H1 (cell line): Measurements from ENCODE around the gene RNPS1. TPM values are rescaled to one million over a fixed set of nuclear protein-coding genes. Genes with fewer than 3 reads are reported as not detected.

Source experiments
- CTCF ChIA-PET: fragments of 300-600 bp; sonication (Branson Sonifier 250); formaldehyde crosslinking; loops from one replicate; lab custom pipeline; 2021; ENCODE audit not compliant: partially characterized antibody; lab: Charles Lee
- POLR2A ChIA-PET: fragments of 300-600 bp; sonication (Branson Sonifier 250); formaldehyde crosslinking; loops from one replicate; lab custom pipeline; 2021; ENCODE audit warnings: inconsistent platforms; ENCODE audit not compliant: partially characterized antibody; lab: Charles Lee
- DNase-seq, 2 experiments: peaks; one replicate each; pipeline versions ENCODE4 v3.0.0 to v3.0.0-alpha.2; 2010 to 2022; ENCODE audit warnings: low spot score in 2 of 2, low read depth in 1 of 2, mixed read lengths in 1 of 2
- FAIRE-seq: peaks from 2 replicates; lab custom pipeline; 2011; peaks lifted over from hg19 to GRCh38; lab: Jason Lieb, UNC
- H2AFZ ChIP-seq: 2 replicates; pipeline ENCODE4 v1.8.1; 2012; ENCODE audit warnings: low read length, inconsistent platforms
- H2AK5ac ChIP-seq: 2 replicates; pipeline ENCODE4 v1.6.1; 2013; ENCODE audit warnings: low read depth, low read length
- H2BK120ac ChIP-seq: replicated peaks from 2 replicates; pipeline ENCODE3; 2013; ENCODE audit warnings: low read depth, low read length, inconsistent platforms
- H2BK12ac ChIP-seq: 2 replicates; pipeline ENCODE4 v1.6.1; 2013; ENCODE audit warnings: low read depth, low read length
- H2BK15ac ChIP-seq: 2 replicates; pipeline ENCODE4 v1.6.1; 2013; ENCODE audit warnings: low read length
- H2BK20ac ChIP-seq: 2 replicates; pipeline ENCODE4 v1.6.1; 2013; ENCODE audit warnings: low read length
- H2BK5ac ChIP-seq: 2 replicates; pipeline ENCODE4 v1.6.1; 2013; ENCODE audit warnings: low read depth, low read length
- H3K14ac ChIP-seq: 2 replicates; pipeline ENCODE4 v1.6.1; 2013; ENCODE audit warnings: inconsistent platforms; ENCODE audit not compliant: insufficient read length
- H3K18ac ChIP-seq: 2 replicates; pipeline ENCODE4 v1.6.1; 2013; ENCODE audit warnings: low read length; ENCODE audit errors: extremely low read depth
- H3K23ac ChIP-seq: 2 replicates; pipeline ENCODE4 v1.6.1; 2013; ENCODE audit warnings: inconsistent platforms; ENCODE audit not compliant: insufficient read length
- H3K23me2 ChIP-seq: 2 replicates; pipeline ENCODE4 v1.6.1; 2013; ENCODE audit warnings: low read depth, low read length
- H3K27ac ChIP-seq: 2 replicates; pipeline ENCODE4 v1.6.1; 2011; ENCODE audit warnings: low read depth, low read length, inconsistent platforms
- H3K27me3 ChIP-seq, 4 experiments: replicated peaks in 1 of 4; 1 replicate in 1 of 4; 2 replicates in 3 of 4; pipeline versions ENCODE4 v1.6.1 to v1.8.1; 2011 to 2013; ENCODE audit warnings: low read length in 3 of 4, mild to moderate bottlenecking in 3 of 4, inconsistent platforms in 2 of 4, mixed read lengths in 2 of 4, moderate library complexity in 1 of 4; ENCODE audit not compliant: control insufficient read depth in 3 of 4, insufficient read depth in 3 of 4; ENCODE audit errors: extremely low read depth in 1 of 4
- H3K36me3 ChIP-seq, 4 experiments: 2 replicates each; pipeline versions ENCODE4 v1.6.1 to v1.8.1; 2011 to 2013; ENCODE audit warnings: mild to moderate bottlenecking in 4 of 4, low read length in 3 of 4, moderate library complexity in 2 of 4, control low read depth in 1 of 4, inconsistent platforms in 1 of 4; ENCODE audit not compliant: insufficient read depth in 4 of 4, control insufficient read depth in 2 of 4
- H3K4ac ChIP-seq: replicated peaks from 2 replicates; pipeline ENCODE3; 2013; ENCODE audit warnings: low read length, low read depth, mixed read lengths, inconsistent platforms; ENCODE audit not compliant: insufficient read length
- H3K4me1 ChIP-seq, 4 experiments: replicated peaks in 1 of 4; 1 replicate in 1 of 4; 2 replicates in 3 of 4; pipeline versions ENCODE4 v1.6.1 to v1.8.1; 2011 to 2013; ENCODE audit warnings: low read length in 3 of 4, inconsistent platforms in 2 of 4, mixed read lengths in 1 of 4; ENCODE audit not compliant: insufficient read depth in 4 of 4, control insufficient read depth in 3 of 4
- H3K4me2 ChIP-seq, 2 experiments: 2 replicates each; pipeline versions ENCODE4 v1.6.1 to v1.8.1; 2011 to 2013; ENCODE audit warnings: low read depth in 2 of 2, low read length in 2 of 2, control low read depth in 1 of 2, inconsistent platforms in 1 of 2, mild to moderate bottlenecking in 1 of 2; ENCODE audit not compliant: insufficient read depth in 1 of 2
- H3K4me3 ChIP-seq, 4 experiments: fragments of 200-600, 300-600 bp in 1 of 4; sonication (generic), shearing (Covaris generic), sonication (Bioruptor Twin) in 1 of 4; 2 replicates each; pipeline versions ENCODE4 v1.5.1 to v1.8.1; 2011 to 2016; ENCODE audit warnings: low read length in 4 of 4, low read depth in 3 of 4, control low read depth in 2 of 4, inconsistent platforms in 2 of 4, mild to moderate bottlenecking in 2 of 4, mixed read lengths in 1 of 4, moderate library complexity in 1 of 4; ENCODE audit not compliant: insufficient read depth in 2 of 4; ENCODE audit errors: extremely low read depth in 1 of 4
- H3K56ac ChIP-seq: replicated peaks from 2 replicates; pipeline ENCODE3; 2013; ENCODE audit warnings: low read depth, mild to moderate bottlenecking, mixed read lengths, low read length, inconsistent platforms; ENCODE audit not compliant: insufficient read length
- H3K79me1 ChIP-seq: 2 replicates; pipeline ENCODE4 v1.6.1; 2013; ENCODE audit warnings: low read depth, low read length, control low read depth
- H3K79me2 ChIP-seq, 2 experiments: 2 replicates each; pipeline versions ENCODE4 v1.6.1 to v1.8.1; 2012 to 2013; ENCODE audit warnings: low read length in 2 of 2, mild to moderate bottlenecking in 2 of 2, inconsistent platforms in 1 of 2; ENCODE audit not compliant: insufficient read depth in 2 of 2, control insufficient read depth in 1 of 2
- H3K9ac ChIP-seq, 4 experiments: replicated peaks in 1 of 4; 1 replicate in 1 of 4; 2 replicates in 3 of 4; pipeline versions ENCODE4 v1.6.1 to v1.8.1; 2011 to 2013; ENCODE audit warnings: low read depth in 3 of 4, low read length in 3 of 4, control low read depth in 2 of 4, mild to moderate bottlenecking in 2 of 4, moderate library complexity in 2 of 4, inconsistent platforms in 1 of 4; ENCODE audit errors: extremely low read depth in 1 of 4
- H3K9me3 ChIP-seq, 2 experiments: 2 replicates each; pipeline versions ENCODE4 v1.6.1 to v1.8.1; 2012 to 2013; ENCODE audit warnings: mild to moderate bottlenecking in 2 of 2, moderate library complexity in 2 of 2, control low read depth in 1 of 2, inconsistent platforms in 1 of 2, low read depth in 1 of 2, low read length in 1 of 2, mixed read lengths in 1 of 2; ENCODE audit not compliant: insufficient read depth in 2 of 2
- H4K20me1 ChIP-seq, 2 experiments: replicated peaks in 1 of 2; 2 replicates each; pipeline versions ENCODE3 to v1.8.1; 2011 to 2013; ENCODE audit warnings: inconsistent platforms in 2 of 2, low read length in 2 of 2, mild to moderate bottlenecking in 1 of 2; ENCODE audit not compliant: insufficient read depth in 2 of 2, control insufficient read depth in 1 of 2
- H4K5ac ChIP-seq: 2 replicates; pipeline ENCODE4 v1.6.1; 2013; ENCODE audit warnings: low read length, low read depth, mixed read lengths, inconsistent platforms; ENCODE audit not compliant: insufficient read length
- H4K8ac ChIP-seq: 2 replicates; pipeline ENCODE4 v1.8.0; 2013; ENCODE audit warnings: mild to moderate bottlenecking, moderate library complexity, low read length, inconsistent platforms; ENCODE audit not compliant: insufficient read depth; ENCODE audit errors: extremely low read depth
- H4K91ac ChIP-seq: replicated peaks from 2 replicates; pipeline ENCODE3; 2013; ENCODE audit warnings: low read length, mixed read lengths, inconsistent platforms; ENCODE audit not compliant: insufficient read length
- JUN ChIP-seq: IDR thresholded peaks from 2 replicates; pipeline ENCODE4 v1.6.1; 2011; ENCODE audit warnings: low read depth, mild to moderate bottlenecking, improper control_type of control experiment, low read length
- WGBS, 2 experiments: shearing (Covaris generic) in 1 of 2; methylation state at CpG; one replicate each; pipeline versions ENCODE4 v1.1.6 to v1.1.7; 2013 to 2015; ENCODE audit warnings: low lambda C conversion rate in 2 of 2, mixed read lengths in 2 of 2, inconsistent platforms in 1 of 2, low coverage in 1 of 2, missing lambda C conversion rate in 1 of 2; ENCODE audit not compliant: insufficient replicate concordance in 2 of 2, insufficient coverage in 1 of 2, insufficient read length in 1 of 2; ENCODE audit errors: extremely low coverage in 1 of 2, missing lambda C conversion rate in 1 of 2; 5-methylcytosine and 5-hydroxymethylcytosine counted together
- polyA plus RNA-seq, 7 experiments: library from polyadenylated mRNA; depleted of rRNA in 3 of 7; stranded (reverse) in 5 of 7; unstranded in 2 of 7; fragments of >200 nt in 5 of 7; fragments of 200-250 nt in 2 of 7; gene quantifications; 1 replicate in 5 of 7; 2 replicates in 1 of 7; 4 replicates in 1 of 7; pipeline versions ENCODE4 v1.2.1 to v1.2.3, GENCODE V29; 2011 to 2013; ENCODE audit warnings: missing spikeins in 2 of 7, mixed read lengths in 2 of 7
- total RNA-seq: library from RNA; stranded (reverse); fragmentation: NEBNext Ultra II Directional; extraction: Animal tissue kit (Norgen Biotek cat#: 25700); gene quantifications from 2 replicates; pipeline ENCODE4 v1.2.1, GENCODE V29; 2021

Gene RNPS1
- total and polyA plus RNA-seq, 2 of the 8 experiments (the other 6 are each of a cell fraction or from before 2014, with no cell fraction given): 330 to 350 TPM

DNA sequence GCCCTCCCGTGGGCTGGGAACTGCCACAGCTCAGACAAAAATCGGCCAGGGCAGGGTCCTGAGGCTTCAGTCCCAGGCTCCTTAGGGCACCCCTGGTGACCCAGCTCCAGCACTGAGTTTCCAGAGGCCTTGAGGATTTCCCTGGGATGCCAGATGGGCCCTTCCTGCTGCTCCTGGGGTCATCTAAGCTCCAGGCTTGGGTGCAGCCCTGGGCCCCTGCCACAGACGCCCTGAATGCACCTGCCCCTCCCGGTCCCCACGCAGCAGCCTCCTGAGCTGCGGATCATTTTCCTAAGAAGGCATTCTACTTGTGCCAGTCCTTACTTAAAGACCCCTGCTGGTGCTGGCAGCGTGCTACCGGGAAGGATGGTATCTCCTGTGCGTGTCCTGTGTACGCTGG lies 6.0 kb upstream of the RNPS1 start:
- Histone ChIP-seq H3K79me2 (peaks cover 0 to 7% of the 10 kb centered on the region in 2 experiments; a peak in 2 of 4 replicates), H2AK5ac (no peak overlapping the region), H3K4me2 (no peak overlapping the region), H2BK5ac (no peak overlapping the region), H3K56ac (no peak overlapping the region), H3K4me3 (no peak overlapping the region), H3K27ac (no peak overlapping the region), H2BK12ac (no peak overlapping the region), H2BK20ac (no peak overlapping the region), H3K4ac (no peak overlapping the region), H3K9me3 (no peaks in the 10 kb centered on the region), H3K9ac (no peak overlapping the region), H3K18ac (no peak overlapping the region), H2AFZ (no peak overlapping the region), H2BK15ac (no peak overlapping the region), H3K4me1 (peaks cover 0 to 2% (median under 1%) of the 10 kb centered on the region in 4 experiments; a peak in 2 of 7 replicates), H4K8ac (no peak overlapping the region), H3K23me2 (no peaks in the 10 kb centered on the region; the same call in 1 of the 2 replicates), H3K23ac (no peak overlapping the region), H4K20me1 (peaks cover 3 to 18% of the 10 kb centered on the region in 2 experiments), H3K14ac (no peak overlapping the region), H3K79me1 (peaks cover 9% of the 10 kb centered on the region), H4K91ac (no peak overlapping the region), H3K36me3 (no peaks in the 10 kb centered on the region), H4K5ac (no peak overlapping the region), H2BK120ac (no peak overlapping the region), H3K27me3 (no peaks in the 10 kb centered on the region)
- FAIRE-seq (no peak), DNase-seq (no peak)
- CTCF ChIA-PET: interaction anchor here (0.6 to 1.2 kb wide), 3 partner anchors 156 to 270 kb away, joined by 3 read pairs; partner anchors contain the start of gene CCNF
- WGBS, 2 experiments: 90% methylated on average over 10 of the region's 10 CpGs; no CpG with 5 or more reads in 1 of the 2 experiments
- POLR2A ChIA-PET: interaction anchor here (0.8 to 2.4 kb wide), 9 partner anchors 11 to 316 kb away, joined by 3 to 9 read pairs (median 3); partner anchors contain the start of genes DNASE1L2 and E4F1
- TF ChIP-seq JUN: no peak
